ENCODE measurements around the gene PRDM5.

Gene PRDM5

GRCh38 chr4:120963449-120963848 is 40.9 kb upstream of the PRDM5 start:
- Histone ChIP-seq H3K79me2 (ENCODE audit: insufficient read depth, low read length) (no peaks in the 10 kb centered on the region), H4K20me1 (ENCODE audit: insufficient read depth, low read length) (no peaks in the 10 kb centered on the region), H2AFZ (ENCODE audit: low read length) (no peak overlapping the region)

GRCh38 chr4:120960656-120961267 is 38.2 kb upstream of the PRDM5 start:
- no peak overlapping the region for H3K27ac ChIP-seq (ENCODE audit: low read depth, low read length, poor library complexity, severe bottlenecking)
- H3K9me3 ChIP-seq (ENCODE audit: low read length), result no peaks in the 10 kb centered on the region
- no peaks in the 10 kb centered on the region for H3K4me1 ChIP-seq (ENCODE audit: insufficient read depth, low read length, severe bottlenecking)
- H3K4me2 ChIP-seq (ENCODE audit: low read length), result no peak overlapping the region
- H3K79me2 ChIP-seq (ENCODE audit: insufficient read depth, low read length), result no peaks in the 10 kb centered on the region
- H3K27me3 ChIP-seq (ENCODE audit: insufficient read depth, low read length), result no peaks in the 10 kb centered on the region
- no peak overlapping the region for H3K9ac ChIP-seq (ENCODE audit: low read length)
- no peaks in the 10 kb centered on the region for H4K20me1 ChIP-seq (ENCODE audit: insufficient read depth, low read length)
- H3K36me3 ChIP-seq (ENCODE audit: insufficient read depth, low read length), result no peaks in the 10 kb centered on the region
- H3F3A ChIP-seq (ENCODE audit: insufficient read depth, low read length), result no peaks in the 10 kb centered on the region
- TF ChIP-seq CTCF (IDR thresholded peaks at IDR 0.05; ENCODE audit: low read length), result no peak
- TF ChIP-seq EZH2 (IDR thresholded peaks at IDR 0.05; ENCODE audit: borderline replicate concordance, low read length), result no peak
- no peak overlapping the region for H3K4me3 ChIP-seq (ENCODE audit: low read depth, low read length, poor library complexity, severe bottlenecking)
- no peak overlapping the region for H2AFZ ChIP-seq (ENCODE audit: low read length)
- no peaks in the 10 kb centered on the region for H3K9me2 ChIP-seq (ENCODE audit: low read depth, low read length)

More at GRCh38 chr4:120963449-120963848, 40.9 kb upstream of the PRDM5 start:
- Histone ChIP-seq H3K9me3 (ENCODE audit: low read length) (no peaks in the 10 kb centered on the region), H3K9me2 (ENCODE audit: low read depth, low read length) (no peaks in the 10 kb centered on the region), H3K36me3 (ENCODE audit: insufficient read depth, low read length) (no peaks in the 10 kb centered on the region), H3K4me2 (ENCODE audit: low read length) (no peak overlapping the region), H3K27me3 (ENCODE audit: insufficient read depth, low read length) (no peaks in the 10 kb centered on the region), H3K4me3 (ENCODE audit: low read depth, low read length, poor library complexity, severe bottlenecking) (no peak overlapping the region), H3K27ac (ENCODE audit: low read depth, low read length, poor library complexity, severe bottlenecking) (no peak overlapping the region), H3F3A (ENCODE audit: insufficient read depth, low read length) (no peaks in the 10 kb centered on the region), H3K4me1 (ENCODE audit: insufficient read depth, low read length, severe bottlenecking) (no peaks in the 10 kb centered on the region), H3K9ac (ENCODE audit: low read length) (no peak overlapping the region)
- TF ChIP-seq EZH2 (IDR thresholded peaks at IDR 0.05; ENCODE audit: borderline replicate concordance, low read length), result no peak
- TF ChIP-seq CTCF (IDR thresholded peaks at IDR 0.05; ENCODE audit: low read length), result no peak

- no peaks in the 10 kb centered on the region for H3K9me2 ChIP-seq (ENCODE audit: low read depth, low read length)
- H3F3A ChIP-seq (ENCODE audit: insufficient read depth, low read length), result no peaks in the 10 kb centered on the region
- H3K4me3 ChIP-seq (ENCODE audit: low read depth, low read length, poor library complexity, severe bottlenecking), result no peak overlapping the region
- no peaks in the 10 kb centered on the region for H3K4me1 ChIP-seq (ENCODE audit: insufficient read depth, low read length, severe bottlenecking)
- H3K27me3 ChIP-seq (ENCODE audit: insufficient read depth, low read length), result no peaks in the 10 kb centered on the region
- no peaks in the 10 kb centered on the region for H3K79me2 ChIP-seq (ENCODE audit: insufficient read depth, low read length)
- no peak overlapping the region for H3K4me2 ChIP-seq (ENCODE audit: low read length)
- no peaks in the 10 kb centered on the region for H3K9me3 ChIP-seq (ENCODE audit: low read length)
- no peak overlapping the region for H3K27ac ChIP-seq (ENCODE audit: low read depth, low read length, poor library complexity, severe bottlenecking)
- H2AFZ ChIP-seq (ENCODE audit: low read length), result no peak overlapping the region
- H3K9ac ChIP-seq (ENCODE audit: low read length), result no peak overlapping the region
- H3K36me3 ChIP-seq (ENCODE audit: insufficient read depth, low read length), result no peaks in the 10 kb centered on the region
- no peaks in the 10 kb centered on the region for H4K20me1 ChIP-seq (ENCODE audit: insufficient read depth, low read length)
- TF ChIP-seq EZH2 (IDR thresholded peaks at IDR 0.05; ENCODE audit: borderline replicate concordance, low read length) (no peak), CTCF (IDR thresholded peaks at IDR 0.05; ENCODE audit: low read length) (no peak)
Measured at GRCh38 chr4:120948382-120948781, 25.9 kb upstream of the PRDM5 start.

All from OCI-LY1 (cell line).